Retina (tissue), 1 donor: ENCODE data around the gene SOX3.

Experiments
- DNase-seq: peaks from one replicate; pipeline ENCODE4 v3.0.0-alpha.2; 2016

Gene SOX3

GRCh38 chrX:140504371-140505324 is at the start of gene SOX3:
SOX3 (minus strand) TSS chrX:140505069; CDS start chrX:140505060, 9 bp downstream.
- peak; percentile 65 for DNase-seq

GRCh38 chrX:140548985-140549384 is 44.1 kb upstream of the SOX3 start:
- DNase-seq = no peak

GRCh38 chrX:140526171-140526570 is 21.3 kb upstream of the SOX3 start:
- no peak for DNase-seq

GRCh38 chrX:140525448-140525847 is 20.6 kb upstream of the SOX3 start:
- DNase-seq = no peak

- no peak for DNase-seq
Measured at GRCh38 chrX:140524556-140524955, 19.7 kb upstream of the SOX3 start.

GRCh38 chrX:140521393-140521792 is 16.5 kb upstream of the SOX3 start:
- no peak for DNase-seq

GRCh38 chrX:140514554-140514953 is 9.7 kb upstream of the SOX3 start:
- no peak for DNase-seq

GRCh38 chrX:140510895-140511295 is 6.0 kb upstream of the SOX3 start:
- DNase-seq = peak; percentile 64

- DNase-seq = peak; percentile 21
Measured at GRCh38 chrX:140510306-140510676, 5.4 kb upstream of the SOX3 start.

- DNase-seq = peak; percentile 22
Measured at GRCh38 chrX:140509468-140510305, 4.8 kb upstream of the SOX3 start.

- no peak for DNase-seq
Measured at GRCh38 chrX:140508958-140509357, 4.1 kb upstream of the SOX3 start.

GRCh38 chrX:140507982-140508305 is 3.1 kb upstream of the SOX3 start:
- peak; percentile 81 for DNase-seq

GRCh38 chrX:140507223-140507981 is 2.5 kb upstream of the SOX3 start:
- DNase-seq = peak; percentile 45

- peak; percentile 52 for DNase-seq
Measured at GRCh38 chrX:140505421-140506337, 810 bp upstream of the SOX3 start.

GRCh38 chrX:140503714-140504351 is 1.0 kb downstream of the SOX3 start:
- DNase-seq = peak; percentile 82

GRCh38 chrX:140503238-140503601 is 1.6 kb downstream of the SOX3 start:
- DNase-seq = peak; percentile 61

GRCh38 chrX:140502491-140503237 is 2.2 kb downstream of the SOX3 start:
- DNase-seq = peak; percentile 49

GRCh38 chrX:140501940-140502468 is 2.9 kb downstream of the SOX3 start:
- DNase-seq = no peak

GRCh38 chrX:140501321-140501720 is 3.5 kb downstream of the SOX3 start:
- DNase-seq = no peak

GRCh38 chrX:140500441-140500840 is 4.4 kb downstream of the SOX3 start:
- DNase-seq = peak; percentile 18
